Measurements from ENCODE around the gene TOP2A.
A peak's percentile ranks its signal among the peaks of the same experiment; 100 is the strongest.

DNA sequence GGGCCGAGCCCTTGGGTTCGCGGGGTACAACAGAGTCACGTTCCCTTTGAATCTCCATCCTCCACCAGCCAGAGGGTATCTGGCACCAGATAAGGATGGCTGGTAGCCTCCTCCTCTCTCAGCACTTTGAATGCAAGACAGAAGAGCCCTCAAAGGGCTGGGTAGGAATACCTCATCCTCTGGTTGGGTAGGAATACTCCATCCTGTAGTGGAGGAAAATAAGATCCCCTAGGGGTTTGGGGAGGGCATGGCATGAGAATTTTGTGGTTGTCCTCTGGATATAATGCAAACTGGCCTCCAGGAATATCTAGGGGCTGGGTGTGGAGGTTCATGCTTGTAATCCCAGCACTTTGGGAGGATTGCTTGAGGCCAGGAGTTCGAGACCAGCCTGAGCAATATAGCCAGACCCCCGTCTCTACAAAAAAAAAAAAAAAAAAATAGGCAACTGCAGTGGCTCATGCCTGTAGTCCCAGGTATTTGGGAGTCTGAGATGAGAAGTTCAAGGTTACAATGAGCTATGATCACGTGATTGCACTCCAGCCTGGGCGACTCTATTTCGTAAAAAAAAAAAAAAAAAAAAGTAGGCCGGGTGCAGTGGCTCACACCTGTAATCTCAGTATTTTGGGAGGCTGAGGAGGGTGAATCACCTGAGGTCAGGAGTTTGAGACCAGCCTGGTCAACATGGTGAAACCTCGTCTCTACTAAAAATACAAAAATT lies 28.2 kb upstream of the TOP2A start:
- TF ChIP-seq, protein P1, sequence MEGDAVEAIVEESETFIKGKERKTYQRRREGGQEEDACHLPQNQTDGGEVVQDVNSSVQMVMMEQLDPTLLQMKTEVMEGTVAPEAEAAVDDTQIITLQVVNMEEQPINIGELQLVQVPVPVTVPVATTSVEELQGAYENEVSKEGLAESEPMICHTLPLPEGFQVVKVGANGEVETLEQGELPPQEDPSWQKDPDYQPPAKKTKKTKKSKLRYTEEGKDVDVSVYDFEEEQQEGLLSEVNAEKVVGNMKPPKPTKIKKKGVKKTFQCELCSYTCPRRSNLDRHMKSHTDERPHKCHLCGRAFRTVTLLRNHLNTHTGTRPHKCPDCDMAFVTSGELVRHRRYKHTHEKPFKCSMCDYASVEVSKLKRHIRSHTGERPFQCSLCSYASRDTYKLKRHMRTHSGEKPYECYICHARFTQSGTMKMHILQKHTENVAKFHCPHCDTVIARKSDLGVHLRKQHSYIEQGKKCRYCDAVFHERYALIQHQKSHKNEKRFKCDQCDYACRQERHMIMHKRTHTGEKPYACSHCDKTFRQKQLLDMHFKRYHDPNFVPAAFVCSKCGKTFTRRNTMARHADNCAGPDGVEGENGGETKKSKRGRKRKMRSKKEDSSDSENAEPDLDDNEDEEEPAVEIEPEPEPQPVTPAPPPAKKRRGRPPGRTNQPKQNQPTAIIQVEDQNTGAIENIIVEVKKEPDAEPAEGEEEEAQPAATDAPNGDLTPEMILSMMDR (conservative IDR thresholded peaks at IDR 0.05 in 1 of 2, IDR thresholded peaks at IDR 0.05 in 1 of 2; ENCODE audit: extremely low read depth in 1 of 2, insufficient read depth in 1 of 2, low read depth in 1 of 2, low read length in 2 of 2) = peak; percentile 15 to 18
- no peak for TF ChIP-seq EZH2 (IDR thresholded peaks at IDR 0.05; ENCODE audit: borderline replicate concordance, low read length)
